Activated T-cell treated with anti-CD3 and anti-CD28 coated beads for 24 hours (primary cell): ENCODE data around the gene TMEM253.

Source experiments
- DNase-seq: peaks from one replicate; pipeline ENCODE4 v3.0.0-alpha.2; 2020; ENCODE audit warnings: low read depth

Gene TMEM253

DNA sequence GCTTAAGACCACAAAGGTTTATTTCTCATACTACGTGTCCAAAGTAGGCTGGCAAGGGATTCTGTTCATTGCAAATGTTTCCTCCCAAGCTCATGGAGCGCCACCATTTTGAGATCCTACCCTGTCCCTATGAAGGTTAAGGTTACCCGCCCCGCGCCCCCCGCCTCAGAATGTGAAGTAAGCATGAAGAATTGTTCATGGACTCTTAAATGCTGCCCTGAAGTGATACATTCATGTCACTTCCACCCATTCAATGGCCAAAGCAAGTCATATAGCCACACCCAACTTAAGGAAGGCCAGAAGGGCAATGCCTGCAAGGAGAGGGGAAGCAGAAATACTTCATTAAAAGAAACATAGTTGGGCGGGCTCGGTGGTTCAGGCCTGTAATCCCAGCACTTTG is 4.2 kb downstream of the TMEM253 start:
- DNase-seq: no peak

DNA sequence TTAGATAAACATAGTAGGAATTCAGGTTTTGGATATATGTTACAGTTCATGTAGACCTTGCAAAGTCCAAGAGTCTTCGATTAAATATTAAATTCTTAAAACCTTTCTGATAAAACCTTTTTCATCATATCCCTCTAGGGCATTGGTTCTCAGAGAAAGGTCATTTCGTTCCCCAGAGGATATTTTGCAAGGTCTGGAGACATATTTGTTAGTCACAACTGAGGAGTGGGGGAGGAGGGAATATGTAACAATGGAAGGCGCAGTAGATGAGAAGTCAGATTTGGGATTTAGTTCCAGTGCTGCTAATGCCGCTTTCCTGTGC is 5.3 kb downstream of the TMEM253 start:
- DNase-seq: no peak

DNA sequence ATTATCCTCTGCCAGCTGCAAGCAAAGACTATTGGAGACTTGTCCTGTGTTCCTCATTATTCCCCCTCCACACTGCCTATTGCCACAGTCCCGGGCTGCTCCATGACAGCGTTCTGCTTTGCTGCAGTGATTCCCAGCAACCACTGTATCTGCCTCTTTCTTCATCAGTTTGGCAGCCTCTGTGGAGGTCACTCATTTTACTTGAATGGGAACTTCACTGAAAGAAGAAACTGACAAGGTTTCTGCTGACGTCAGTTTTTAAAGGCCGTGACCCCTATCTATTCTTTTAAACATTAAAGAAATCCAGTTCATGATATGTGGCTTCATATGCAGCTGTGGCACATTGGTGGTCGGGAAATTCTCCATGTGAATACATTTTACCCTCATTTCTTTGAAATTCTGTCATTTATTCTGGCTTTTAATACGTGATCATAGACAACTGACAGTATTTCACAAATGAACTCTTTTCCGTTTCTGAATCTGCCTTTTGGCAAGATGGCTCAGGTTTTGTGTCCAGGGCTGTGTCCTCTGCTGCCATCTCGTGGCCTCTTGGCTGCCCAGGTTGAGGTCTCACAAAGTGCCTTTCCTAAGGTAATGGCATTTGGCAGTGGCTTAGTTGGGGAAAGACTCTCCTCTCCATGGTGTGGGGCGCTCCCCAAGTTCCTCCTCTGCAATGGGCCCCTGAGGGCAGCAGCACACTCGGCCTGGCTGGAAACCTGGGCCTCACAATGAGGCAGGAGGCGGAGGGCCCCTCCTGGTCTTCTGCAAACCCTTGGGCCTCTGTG is 5.8 kb downstream of the TMEM253 start:
- peak; percentile 66 for DNase-seq

DNA sequence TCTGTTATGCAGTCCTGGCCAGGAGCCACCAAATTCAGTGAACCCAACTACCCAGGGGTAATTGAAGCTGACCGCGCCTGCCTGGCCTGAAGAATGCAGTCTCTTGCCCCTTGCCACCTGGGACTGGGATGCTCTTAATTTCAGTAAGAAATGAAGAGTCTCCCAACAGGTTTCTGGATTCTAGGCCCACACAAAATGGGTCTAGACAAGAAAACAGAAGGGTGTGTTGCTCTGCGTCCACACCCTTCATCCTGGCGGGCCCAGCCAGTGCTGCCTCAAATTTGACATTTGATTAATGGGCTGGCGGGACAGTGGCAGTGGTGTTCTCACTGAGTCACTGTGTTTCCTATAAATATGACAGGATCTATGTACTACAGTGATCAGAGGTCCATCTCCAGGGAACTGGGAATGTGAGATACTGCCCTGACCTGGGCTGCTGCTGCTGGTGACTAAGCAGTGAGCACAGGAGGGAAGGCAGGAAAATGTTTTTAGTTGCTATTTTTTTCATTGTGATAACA is 6.5 kb downstream of the TMEM253 start:
- no peak for DNase-seq

DNA sequence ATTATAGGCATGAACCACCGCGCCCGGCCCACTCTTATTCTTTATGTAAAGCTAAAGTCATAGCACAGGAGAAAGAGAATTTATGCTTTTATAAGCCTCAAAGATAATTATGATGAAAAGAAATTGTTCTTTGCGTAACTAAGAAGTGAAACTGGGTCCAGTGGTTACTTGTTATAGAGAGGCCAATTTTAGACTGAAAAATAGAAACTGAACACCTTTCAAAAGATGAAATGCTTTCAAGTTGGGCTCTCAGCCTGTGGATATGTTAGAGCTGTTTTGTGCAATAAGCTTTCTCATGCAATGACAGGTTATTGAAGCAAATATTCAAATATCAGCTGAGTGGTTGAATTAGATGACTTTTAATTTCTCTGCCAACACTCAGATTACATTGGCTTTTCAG is 7.9 kb downstream of the TMEM253 start:
- DNase-seq: no peak

DNA sequence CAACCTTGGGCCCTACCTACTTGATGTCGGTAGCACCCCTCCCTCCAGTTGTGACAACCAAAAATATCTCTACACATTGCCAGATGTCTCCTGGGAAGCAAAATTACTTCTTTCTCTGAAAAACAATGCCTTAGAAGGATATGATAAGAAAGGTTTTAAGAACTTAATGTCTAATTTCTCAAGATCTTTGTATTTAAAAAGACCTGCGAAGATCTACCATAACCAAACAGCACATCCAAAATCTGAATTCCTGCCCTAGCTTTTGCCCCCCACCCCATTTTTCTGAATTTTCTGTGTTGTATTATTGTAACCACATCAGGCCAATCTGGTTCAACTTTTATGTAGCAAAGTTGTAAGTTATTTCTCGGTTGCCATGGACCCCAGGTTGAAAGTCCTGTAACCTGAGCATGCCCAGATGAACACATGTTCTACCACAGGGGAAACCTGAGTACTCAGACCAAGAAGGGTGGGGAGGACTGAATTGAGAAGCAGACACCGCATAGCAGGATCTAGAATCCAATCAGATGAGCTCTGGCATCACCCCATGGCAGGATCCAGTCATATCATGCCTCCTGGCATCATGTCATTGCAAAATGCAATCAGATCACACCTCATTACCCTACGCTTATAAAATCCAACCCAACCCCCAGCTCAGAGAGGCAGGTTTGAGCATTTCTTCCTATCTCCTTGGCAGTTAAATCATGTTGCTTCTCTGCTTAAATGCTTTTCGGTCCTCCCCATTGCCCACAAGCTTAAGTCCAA is 8.7 kb downstream of the TMEM253 start:
- DNase-seq: no peak

DNA sequence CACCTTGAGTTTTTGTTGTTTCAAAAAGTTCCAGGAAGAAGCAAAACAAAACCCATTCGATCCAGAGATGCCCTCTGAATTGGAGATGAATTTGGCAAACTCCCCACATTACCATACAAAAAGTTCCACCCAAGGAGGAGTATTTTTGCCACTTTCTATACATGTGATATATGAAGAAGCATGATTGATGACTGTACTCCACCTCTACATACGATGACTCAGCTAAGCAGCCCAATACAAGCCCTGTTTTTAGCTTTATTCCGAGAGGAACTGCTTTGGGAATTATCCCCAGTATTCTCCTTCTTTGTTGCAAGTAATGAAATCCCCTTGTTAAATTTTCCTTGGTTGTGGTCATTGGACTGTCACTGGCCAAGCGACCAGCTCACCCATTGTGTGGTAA is 11.4 kb downstream of the TMEM253 start:
- DNase-seq: no peak

DNA sequence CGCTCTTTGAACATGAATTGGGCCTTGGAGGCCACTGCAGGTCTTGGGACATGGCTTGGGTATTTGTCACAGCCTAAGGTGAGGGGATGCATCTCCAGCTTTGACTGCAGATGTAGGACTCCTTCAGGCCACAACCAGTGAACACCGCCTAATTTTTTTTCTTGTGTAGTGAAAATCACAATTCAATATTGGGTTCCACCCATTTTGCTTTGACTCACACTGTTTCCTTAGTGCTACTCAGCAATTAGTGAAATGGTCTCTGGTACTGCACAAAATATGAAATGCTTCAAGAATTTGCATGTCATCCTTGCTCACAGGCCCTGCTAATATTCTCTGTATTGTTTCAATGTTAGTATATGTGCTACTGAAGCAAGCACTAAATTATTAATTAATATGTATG is 12.5 kb downstream of the TMEM253 start:
- DNase-seq: no peak

DNA sequence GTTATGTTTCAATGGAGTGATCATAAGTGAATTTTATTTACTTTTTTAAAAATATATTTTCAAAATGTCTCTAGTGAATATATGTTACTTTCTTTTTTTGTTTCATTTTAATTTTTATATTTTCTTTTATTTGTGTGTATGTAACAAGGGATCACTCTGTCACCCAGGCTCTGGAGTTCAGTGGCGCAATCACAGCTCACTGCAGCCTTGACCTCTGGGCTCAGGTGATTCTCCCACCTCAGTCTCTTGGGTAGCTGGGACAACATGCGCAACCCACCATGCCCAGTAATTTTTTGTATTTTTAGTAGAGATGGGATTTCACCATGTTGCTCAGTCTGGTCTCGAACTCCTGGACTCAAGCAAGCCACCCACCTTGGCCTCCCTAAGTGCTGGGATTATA is 18.1 kb downstream of the TMEM253 start:
- DNase-seq: no peak

DNA sequence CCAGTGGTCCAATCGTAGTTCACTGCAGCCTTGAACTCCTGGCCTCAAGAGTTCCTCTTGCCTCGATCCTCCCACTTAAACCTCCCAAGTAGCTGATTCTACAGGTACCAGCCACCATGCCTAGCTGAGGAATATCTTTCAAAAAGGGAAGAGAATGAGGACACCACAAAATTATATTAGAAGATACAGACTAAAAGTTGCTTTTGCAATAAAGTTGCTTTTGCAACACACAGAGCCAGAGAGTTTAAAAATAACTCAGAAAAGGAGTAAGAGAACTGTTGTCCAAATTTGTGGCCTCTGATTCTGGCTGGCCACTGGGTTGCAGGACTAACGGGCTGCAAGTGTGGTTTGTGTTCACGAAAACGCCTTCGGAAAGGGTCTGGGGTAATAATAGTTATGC is 19.8 kb downstream of the TMEM253 start:
- no peak for DNase-seq

DNA sequence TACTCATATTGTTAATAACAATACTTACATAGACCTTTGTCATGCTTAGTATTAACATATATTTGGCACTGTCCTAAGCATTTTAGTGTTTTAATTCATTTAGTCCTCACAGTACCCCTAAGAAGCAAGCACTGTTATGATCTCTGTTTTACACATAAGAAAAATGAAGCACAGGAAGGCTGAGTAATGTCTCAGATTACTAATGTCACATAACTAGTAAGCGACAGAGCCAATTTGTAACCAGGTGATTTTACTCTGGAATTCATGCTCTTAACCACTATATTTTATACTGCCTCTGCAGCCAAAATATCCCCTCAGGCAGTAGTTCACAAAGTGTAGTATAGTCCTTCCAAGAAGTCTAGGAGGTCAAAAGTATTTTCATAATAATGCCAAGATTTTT is 20.3 kb downstream of the TMEM253 start:
- no peak for DNase-seq

DNA sequence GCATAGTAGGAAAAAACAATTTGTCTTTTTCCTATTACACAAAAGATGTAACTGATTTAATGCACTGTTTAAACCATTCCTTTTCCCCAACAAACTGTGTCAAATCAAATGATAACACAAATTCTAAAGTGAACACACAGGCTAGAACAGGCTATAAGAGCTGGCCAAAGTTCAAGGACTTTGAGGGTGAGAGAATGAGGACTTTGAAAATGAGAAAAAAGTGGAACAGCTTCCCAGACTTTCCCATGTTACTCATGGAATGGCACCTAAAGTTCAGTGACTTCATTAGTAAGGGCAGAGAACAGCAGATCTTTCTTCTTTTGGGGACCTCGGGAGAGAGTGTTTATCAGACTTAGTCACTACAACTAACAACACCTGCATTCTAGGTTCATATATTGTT is 22.6 kb downstream of the TMEM253 start:
- no peak for DNase-seq

DNA sequence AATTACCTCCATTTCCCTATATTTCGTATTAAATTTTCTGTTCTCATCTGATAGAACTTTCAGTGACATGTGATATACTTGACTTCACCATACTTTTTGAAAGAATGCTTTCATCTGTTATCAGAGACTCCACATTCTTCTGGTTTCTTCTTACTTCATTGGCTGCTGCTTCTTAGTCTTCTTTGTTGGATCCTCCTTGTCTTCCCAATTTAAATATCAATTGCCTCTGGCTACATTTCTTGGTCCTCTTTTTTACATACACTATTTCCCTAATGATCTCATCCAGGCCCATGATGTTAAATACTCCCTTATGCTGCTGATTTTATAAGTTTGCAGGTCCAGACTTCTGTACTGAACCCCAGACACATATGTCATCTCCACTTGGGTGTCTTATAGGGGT is 33.0 kb downstream of the TMEM253 start:
- no peak for DNase-seq

DNA sequence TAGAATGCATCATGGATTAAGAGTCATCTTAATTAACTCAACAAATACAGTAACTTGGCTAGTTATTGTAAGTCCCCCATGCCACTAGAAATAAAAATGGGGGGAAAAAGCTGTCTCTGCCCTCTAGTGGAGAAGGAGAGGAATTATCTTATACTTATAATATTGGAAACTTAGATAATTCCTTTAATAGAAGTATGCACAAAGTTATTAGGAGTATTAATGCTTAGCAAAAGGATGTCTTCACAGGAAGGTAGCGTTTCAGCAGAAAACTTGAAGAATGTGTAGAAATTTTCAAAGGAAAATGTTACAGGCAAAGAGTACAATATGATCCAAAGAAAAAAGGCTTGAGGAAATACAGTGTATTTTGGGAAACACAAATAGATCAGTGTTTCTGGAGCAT is 35.2 kb downstream of the TMEM253 start:
- no peak for DNase-seq

DNA sequence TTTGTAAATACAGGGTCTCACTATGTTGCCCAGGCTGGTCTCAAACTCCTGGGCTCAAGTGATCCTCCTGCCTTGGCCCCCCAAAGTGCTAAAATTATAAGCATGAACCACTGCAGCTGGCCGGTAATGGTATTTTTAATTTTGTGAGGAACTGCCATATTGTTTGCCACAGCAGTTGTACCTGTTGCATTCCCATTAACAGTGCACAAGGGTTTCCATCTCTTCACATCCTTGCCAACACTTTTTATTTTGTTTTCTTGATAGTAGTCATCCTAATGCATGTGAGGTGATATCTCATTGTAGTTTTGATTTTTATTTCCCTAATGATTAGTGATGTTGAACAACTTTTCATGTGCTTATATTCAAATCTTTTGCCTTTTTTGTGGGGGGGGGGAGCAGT is 41.5 kb downstream of the TMEM253 start:
- DNase-seq: no peak

DNA sequence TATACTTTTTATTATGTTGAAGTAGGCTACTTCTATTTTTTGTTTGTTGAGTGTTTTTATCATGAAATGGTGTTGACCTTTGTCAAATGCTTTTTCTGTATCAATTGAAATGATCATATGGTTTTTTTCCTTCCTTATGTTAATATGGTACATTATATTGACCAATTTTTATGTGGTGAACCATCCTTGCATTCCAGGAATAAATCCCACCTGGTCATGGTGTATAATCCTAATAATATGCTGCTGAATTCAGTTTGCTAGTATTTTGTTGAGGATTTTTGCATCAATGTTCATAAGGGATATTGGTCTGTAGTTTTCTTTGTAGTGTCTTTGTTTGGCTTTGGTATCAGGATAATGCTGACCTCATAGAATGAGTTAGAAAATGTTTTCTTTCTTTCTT is 44.6 kb downstream of the TMEM253 start:
- no peak for DNase-seq

DNA sequence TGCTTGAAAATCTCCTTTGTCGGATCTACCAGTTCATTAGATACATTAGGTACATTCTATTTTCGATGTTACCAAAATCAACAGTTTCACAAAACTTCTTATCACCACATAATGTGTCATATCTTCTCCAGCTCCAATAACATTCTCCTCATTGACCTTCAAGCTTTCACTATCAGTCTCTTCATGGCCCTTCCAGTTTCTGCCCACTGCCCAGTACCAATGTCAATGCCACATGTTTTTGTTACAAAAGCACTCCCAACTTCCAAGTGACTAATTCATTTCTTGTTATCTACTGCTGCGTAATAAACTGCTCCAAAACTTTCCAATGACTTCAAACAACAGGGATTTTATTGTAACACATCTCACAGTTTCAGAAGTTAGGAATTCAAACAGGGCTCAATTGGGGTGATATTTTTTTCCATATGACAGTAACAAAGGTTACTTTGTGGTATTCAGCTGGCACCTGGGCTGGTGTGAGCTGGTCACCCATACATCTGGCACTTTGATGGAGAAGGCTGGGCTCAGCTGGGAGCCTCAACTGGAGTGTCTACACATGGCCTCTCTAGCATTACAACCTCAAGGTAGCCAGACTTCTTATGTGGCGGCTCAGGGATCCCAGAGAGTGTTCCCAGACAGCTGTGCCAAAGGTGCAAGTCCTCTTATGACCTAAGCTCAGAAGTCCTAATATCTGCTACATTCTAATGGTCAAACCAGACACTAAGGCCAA is 48.9 kb downstream of the TMEM253 start:
- no peak for DNase-seq
